ENCODE results near the gene BRICD5. TPM values are rescaled to one million over a fixed set of nuclear protein-coding genes. Genes with fewer than 3 reads are reported as not detected.

BRICD5 gene
- total RNA-seq, 4 donors from 2014 or later = 3.8 to 44.6 (median 12.0) TPM

- Histone ChIP-seq H3K4me1 (no peaks in the 10 kb centered on the region), H3K27me3 (no peaks in the 10 kb centered on the region), H3K36me3 (no peaks in the 10 kb centered on the region), H3K27ac (no peak overlapping the region), H3K9me3 (no peaks in the 10 kb centered on the region), H3K4me3 (replicated peaks in 1 of 3) (no peak overlapping the region)
- no peak for TF ChIP-seq POLR2A (IDR thresholded peaks at IDR 0.05)
- TF ChIP-seq, protein P1, sequence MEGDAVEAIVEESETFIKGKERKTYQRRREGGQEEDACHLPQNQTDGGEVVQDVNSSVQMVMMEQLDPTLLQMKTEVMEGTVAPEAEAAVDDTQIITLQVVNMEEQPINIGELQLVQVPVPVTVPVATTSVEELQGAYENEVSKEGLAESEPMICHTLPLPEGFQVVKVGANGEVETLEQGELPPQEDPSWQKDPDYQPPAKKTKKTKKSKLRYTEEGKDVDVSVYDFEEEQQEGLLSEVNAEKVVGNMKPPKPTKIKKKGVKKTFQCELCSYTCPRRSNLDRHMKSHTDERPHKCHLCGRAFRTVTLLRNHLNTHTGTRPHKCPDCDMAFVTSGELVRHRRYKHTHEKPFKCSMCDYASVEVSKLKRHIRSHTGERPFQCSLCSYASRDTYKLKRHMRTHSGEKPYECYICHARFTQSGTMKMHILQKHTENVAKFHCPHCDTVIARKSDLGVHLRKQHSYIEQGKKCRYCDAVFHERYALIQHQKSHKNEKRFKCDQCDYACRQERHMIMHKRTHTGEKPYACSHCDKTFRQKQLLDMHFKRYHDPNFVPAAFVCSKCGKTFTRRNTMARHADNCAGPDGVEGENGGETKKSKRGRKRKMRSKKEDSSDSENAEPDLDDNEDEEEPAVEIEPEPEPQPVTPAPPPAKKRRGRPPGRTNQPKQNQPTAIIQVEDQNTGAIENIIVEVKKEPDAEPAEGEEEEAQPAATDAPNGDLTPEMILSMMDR (IDR thresholded peaks at IDR 0.05) = no peak
- WGBS, 2 donors = 98 to 100% methylated on average over 4 to 13 of the region's 25 CpGs
- DNase-seq = no peak
- intact Hi-C loops (cut with DNase I) = no loop called here
Measured at GRCh38 chr16:2189252-2189893, 21.3 kb downstream of the BRICD5 start.

GRCh38 chr16:2188395-2188794 lies 22.3 kb downstream of the BRICD5 start:
- no peak for DNase-seq
- WGBS, 2 donors = 89 to 93% methylated on average over 7 to 8 of the region's 8 CpGs
- H3K27me3 ChIP-seq = no peaks in the 10 kb centered on the region
- no peaks in the 10 kb centered on the region for H3K9me3 ChIP-seq
- H3K36me3 ChIP-seq = no peaks in the 10 kb centered on the region
- no peak overlapping the region for H3K27ac ChIP-seq
- intact Hi-C loops (cut with DNase I) = no loop called here
- no peak for TF ChIP-seq POLR2A (IDR thresholded peaks at IDR 0.05)
- TF ChIP-seq, protein P1 (IDR thresholded peaks at IDR 0.05) = no peak
- no peaks in the 10 kb centered on the region for H3K4me1 ChIP-seq
- H3K4me3 ChIP-seq (replicated peaks in 1 of 3) = no peak overlapping the region

DNA sequence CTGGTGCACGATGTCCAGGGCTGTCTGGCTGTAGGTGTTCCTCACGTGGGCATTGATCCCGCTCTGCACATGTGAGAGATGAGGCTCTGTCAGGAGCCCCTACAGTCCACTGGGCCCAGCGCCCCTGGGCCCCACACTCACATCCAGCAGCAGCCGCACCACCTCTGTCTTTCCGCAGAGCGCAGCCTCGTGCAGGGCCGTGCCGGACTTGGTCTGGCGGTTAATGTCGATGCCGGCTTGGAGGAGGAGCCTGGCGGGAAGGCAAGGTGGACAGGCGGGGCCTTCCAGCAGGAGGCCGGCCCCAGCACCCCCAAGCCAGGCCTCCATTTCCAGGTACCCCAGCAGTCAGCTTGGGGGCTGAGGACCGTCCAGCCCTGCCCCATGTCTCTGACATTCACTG lies 23.5 kb downstream of the BRICD5 start:
- TF ChIP-seq POLR2A (IDR thresholded peaks at IDR 0.05) = no peak
- TF ChIP-seq, protein P1 (IDR thresholded peaks at IDR 0.05) = no peak
- H3K9me3 ChIP-seq = no peaks in the 10 kb centered on the region
- H3K4me1 ChIP-seq = no peaks in the 10 kb centered on the region
- 77 to 78% methylated on average over 5 to 9 of the region's 17 CpGs for WGBS, 2 donors
- DNase-seq = no peak
- no peak overlapping the region for H3K4me3 ChIP-seq (replicated peaks in 1 of 3)
- no peaks in the 10 kb centered on the region for H3K27me3 ChIP-seq
- no peak overlapping the region for H3K27ac ChIP-seq
- H3K36me3 ChIP-seq = no peaks in the 10 kb centered on the region
- intact Hi-C loops (cut with DNase I) = no loop called here

DNA sequence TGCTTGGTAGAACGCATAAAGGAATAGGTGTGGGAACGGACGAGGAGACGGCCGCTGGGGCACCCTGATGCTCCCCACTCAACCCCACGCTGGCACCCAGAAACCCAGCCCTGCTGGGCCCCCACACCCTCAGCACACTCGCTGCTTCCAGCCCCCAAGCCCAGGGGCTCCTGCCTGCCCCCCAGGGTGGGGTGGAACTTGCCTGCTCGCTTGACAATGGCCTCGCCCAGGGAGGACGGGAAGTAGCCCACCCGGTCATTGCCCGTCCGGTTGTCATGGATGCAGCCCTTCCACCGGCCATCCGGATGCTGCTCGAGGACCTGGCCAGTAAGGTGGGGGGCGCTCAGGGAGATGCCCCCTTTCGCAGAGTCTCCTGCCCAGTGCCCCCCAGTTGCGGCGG lies 24.2 kb downstream of the BRICD5 start:
- H3K36me3 ChIP-seq = no peaks in the 10 kb centered on the region
- H3K27ac ChIP-seq = no peak overlapping the region
- H3K9me3 ChIP-seq = no peaks in the 10 kb centered on the region
- WGBS, 2 donors = 88 to 90% methylated on average over 7 of the region's 20 CpGs
- intact Hi-C loops (cut with DNase I) = no loop called here
- DNase-seq = no peak
- no peaks in the 10 kb centered on the region for H3K27me3 ChIP-seq
- H3K4me1 ChIP-seq = no peaks in the 10 kb centered on the region
- TF ChIP-seq, protein P1 (IDR thresholded peaks at IDR 0.05) = no peak
- TF ChIP-seq POLR2A (IDR thresholded peaks at IDR 0.05) = no peak
- H3K4me3 ChIP-seq (replicated peaks in 1 of 3) = no peak overlapping the region

- no peak overlapping the region for H3K27ac ChIP-seq
- no peaks in the 10 kb centered on the region for H3K36me3 ChIP-seq
- H3K9me3 ChIP-seq = no peaks in the 10 kb centered on the region
- H3K27me3 ChIP-seq = no peaks in the 10 kb centered on the region
- intact Hi-C loops (cut with DNase I) = no loop called here
- TF ChIP-seq POLR2A (IDR thresholded peaks at IDR 0.05) = no peak
- TF ChIP-seq, protein P1 (IDR thresholded peaks at IDR 0.05) = no peak
- no peaks in the 10 kb centered on the region for H3K4me1 ChIP-seq
- WGBS, 2 donors = 91 to 93% methylated on average over 13 of the region's 13 CpGs
- no peak for DNase-seq
- no peak overlapping the region for H3K4me3 ChIP-seq (replicated peaks in 1 of 3)
Measured at GRCh38 chr16:2186064-2186463, 24.6 kb downstream of the BRICD5 start.

Data from thyroid gland (tissue), 4 donors.